Endothelial cell (in vitro differentiated cells): ENCODE data around the gene FUT8. TPM values are rescaled to one million over a fixed set of nuclear protein-coding genes. Genes with fewer than 3 reads are reported as not detected.

ENCODE experiments used
- DNase-seq: peaks from one replicate; pipeline ENCODE4 v3.0.0; 2021; ENCODE audit warnings: low spot score
- H3K27ac Mint-ChIP-seq: one replicate; pipeline ENCODE4 v1.8.0; 2021; ENCODE audit warnings: mixed read lengths, inconsistent platforms; ENCODE audit not compliant: unreplicated experiment
- H3K27me3 Mint-ChIP-seq: one replicate; pipeline ENCODE4 v1.8.0; 2021; ENCODE audit warnings: mild to moderate bottlenecking, moderate library complexity, mixed read lengths, inconsistent platforms; ENCODE audit not compliant: unreplicated experiment
- H3K36me3 Mint-ChIP-seq: one replicate; pipeline ENCODE4 v1.8.0; 2021; ENCODE audit warnings: mild to moderate bottlenecking, low read depth, mixed read lengths, inconsistent platforms; ENCODE audit not compliant: unreplicated experiment
- H3K4me1 Mint-ChIP-seq: one replicate; pipeline ENCODE4 v1.8.0; 2021; ENCODE audit warnings: mild to moderate bottlenecking, mixed read lengths, inconsistent platforms; ENCODE audit not compliant: unreplicated experiment
- H3K4me3 Mint-ChIP-seq: one replicate; pipeline ENCODE4 v1.8.0; 2021; ENCODE audit warnings: mild to moderate bottlenecking, mixed read lengths, inconsistent platforms; ENCODE audit not compliant: unreplicated experiment
- H3K9me3 Mint-ChIP-seq: one replicate; pipeline ENCODE4 v1.8.0; 2021; ENCODE audit warnings: mixed read lengths, inconsistent platforms; ENCODE audit not compliant: unreplicated experiment
- total RNA-seq: library from RNA; stranded (reverse); fragmentation: NEBNext Ultra II Directional; extraction: Animal tissue kit (Norgen Biotek cat#: 25700); gene quantifications from one replicate; pipeline ENCODE4 v1.2.1, GENCODE V29; 2021; ENCODE audit not compliant: unreplicated experiment
- TF ChIP-seq, protein P1 (sequence below): fragments of 200-600 bp; sonication (generic); IDR thresholded peaks from one replicate; pipeline ENCODE4 v1.5.0; 2021; ENCODE audit warnings: antibody characterized with exemption; ENCODE audit not compliant: unreplicated experiment

The FUT8 gene
- total RNA-seq, 1 donor from 2014 or later: 65.4 TPM

GRCh38 chr14:65594882-65595237 lies 182.3 kb downstream of the FUT8 start:
- Mint-ChIP-seq H3K4me1 (no peaks in the 10 kb centered on the region), H3K27ac (no peak overlapping the region), H3K36me3 (no peaks in the 10 kb centered on the region), H3K9me3 (no peaks in the 10 kb centered on the region), H3K27me3 (no peaks in the 10 kb centered on the region), H3K4me3 (no peak overlapping the region)
- DNase-seq: no peak
- TF ChIP-seq, protein P1, sequence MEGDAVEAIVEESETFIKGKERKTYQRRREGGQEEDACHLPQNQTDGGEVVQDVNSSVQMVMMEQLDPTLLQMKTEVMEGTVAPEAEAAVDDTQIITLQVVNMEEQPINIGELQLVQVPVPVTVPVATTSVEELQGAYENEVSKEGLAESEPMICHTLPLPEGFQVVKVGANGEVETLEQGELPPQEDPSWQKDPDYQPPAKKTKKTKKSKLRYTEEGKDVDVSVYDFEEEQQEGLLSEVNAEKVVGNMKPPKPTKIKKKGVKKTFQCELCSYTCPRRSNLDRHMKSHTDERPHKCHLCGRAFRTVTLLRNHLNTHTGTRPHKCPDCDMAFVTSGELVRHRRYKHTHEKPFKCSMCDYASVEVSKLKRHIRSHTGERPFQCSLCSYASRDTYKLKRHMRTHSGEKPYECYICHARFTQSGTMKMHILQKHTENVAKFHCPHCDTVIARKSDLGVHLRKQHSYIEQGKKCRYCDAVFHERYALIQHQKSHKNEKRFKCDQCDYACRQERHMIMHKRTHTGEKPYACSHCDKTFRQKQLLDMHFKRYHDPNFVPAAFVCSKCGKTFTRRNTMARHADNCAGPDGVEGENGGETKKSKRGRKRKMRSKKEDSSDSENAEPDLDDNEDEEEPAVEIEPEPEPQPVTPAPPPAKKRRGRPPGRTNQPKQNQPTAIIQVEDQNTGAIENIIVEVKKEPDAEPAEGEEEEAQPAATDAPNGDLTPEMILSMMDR: no peak

DNA sequence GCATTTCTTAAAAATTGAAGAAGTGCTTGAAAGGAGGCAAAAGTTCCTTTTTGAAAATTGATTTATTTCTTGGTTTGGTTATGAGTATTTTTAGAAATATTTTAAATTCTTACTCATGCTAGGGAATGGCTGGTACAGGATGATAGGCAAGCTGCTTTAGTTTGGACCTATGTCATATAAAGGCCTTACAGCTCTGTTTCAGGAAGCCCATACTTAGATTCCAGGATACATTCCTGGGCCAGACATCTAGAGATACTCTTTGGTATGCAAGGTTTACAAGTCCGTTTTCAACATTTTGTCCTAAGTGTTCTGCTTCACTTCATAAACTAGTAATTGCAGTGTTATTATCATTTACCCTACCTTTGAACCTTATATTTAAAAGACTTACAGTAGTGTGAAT lies 186.8 kb downstream of the FUT8 start:
- DNase-seq: no peak
- no peak overlapping the region for H3K27ac Mint-ChIP-seq
- no peaks in the 10 kb centered on the region for H3K36me3 Mint-ChIP-seq
- no peak overlapping the region for H3K4me3 Mint-ChIP-seq
- TF ChIP-seq, protein P1: no peak
- H3K4me1 Mint-ChIP-seq: no peaks in the 10 kb centered on the region
- no peaks in the 10 kb centered on the region for H3K9me3 Mint-ChIP-seq
- H3K27me3 Mint-ChIP-seq: no peaks in the 10 kb centered on the region

- Mint-ChIP-seq H3K4me3 (no peak overlapping the region), H3K36me3 (no peaks in the 10 kb centered on the region), H3K9me3 (no peaks in the 10 kb centered on the region), H3K4me1 (no peaks in the 10 kb centered on the region), H3K27ac (no peak overlapping the region), H3K27me3 (no peaks in the 10 kb centered on the region)
- no peak for DNase-seq
- TF ChIP-seq, protein P1: no peak
Observed at GRCh38 chr14:65600742-65601141, 188.2 kb downstream of the FUT8 start.

GRCh38 chr14:65604535-65604934 lies 192.0 kb downstream of the FUT8 start:
- Mint-ChIP-seq H3K4me3 (no peak overlapping the region), H3K36me3 (no peaks in the 10 kb centered on the region), H3K27me3 (no peaks in the 10 kb centered on the region), H3K9me3 (no peaks in the 10 kb centered on the region), H3K4me1 (no peaks in the 10 kb centered on the region), H3K27ac (no peak overlapping the region)
- DNase-seq: no peak
- TF ChIP-seq, protein P1: no peak

DNA sequence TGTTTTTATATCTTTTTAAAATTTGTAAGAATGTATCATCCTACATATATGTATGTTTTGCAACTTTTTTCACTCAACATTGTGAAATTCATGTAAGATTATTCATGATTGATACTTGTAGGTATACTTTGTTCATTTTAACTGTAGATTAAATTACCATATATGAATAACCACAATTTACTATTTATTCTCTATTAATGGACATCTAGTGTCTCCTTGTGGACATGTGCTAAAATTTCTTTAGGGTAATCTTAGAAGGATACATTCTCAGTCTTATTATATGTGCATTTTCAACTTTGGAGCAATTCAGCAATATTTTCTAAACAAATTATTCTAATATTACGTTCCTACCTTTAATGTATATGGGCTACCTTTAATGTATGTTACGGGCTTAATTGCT lies 192.4 kb downstream of the FUT8 start:
- Mint-ChIP-seq H3K4me1 (no peaks in the 10 kb centered on the region), H3K27ac (no peak overlapping the region), H3K4me3 (no peak overlapping the region), H3K9me3 (no peaks in the 10 kb centered on the region), H3K27me3 (no peaks in the 10 kb centered on the region), H3K36me3 (no peaks in the 10 kb centered on the region)
- TF ChIP-seq, protein P1: no peak
- no peak for DNase-seq
